Hepatocyte (in vitro differentiated cells): Measurements from ENCODE around the gene HTR2C. TPM values are rescaled to one million over a fixed set of nuclear protein-coding genes. Genes with fewer than 3 reads are reported as not detected.

Source experiments
- DNase-seq: peaks from one replicate; pipeline ENCODE4 v3.0.0-alpha.2; 2016; ENCODE audit warnings: low spot score
- H2AFZ ChIP-seq: fragments of 200-600 bp; sonication (generic); 2 replicates; pipeline ENCODE4 v1.6.0; 2016; ENCODE audit warnings: antibody characterized with exemption, mild to moderate bottlenecking
- H3K27ac ChIP-seq: fragments of 200-600 bp; sonication (generic); 2 replicates; pipeline ENCODE4 v1.5.1; 2016; ENCODE audit warnings: mild to moderate bottlenecking
- H3K27me3 ChIP-seq: fragments of 200-600 bp; sonication (generic); 2 replicates; pipeline ENCODE4 v1.6.1; 2016
- H3K36me3 ChIP-seq: fragments of 200-600 bp; sonication (generic); replicated peaks from 2 replicates; pipeline ENCODE4 v1.5.1; 2016; ENCODE audit warnings: low read depth; ENCODE audit not compliant: insufficient read depth
- H3K4me1 ChIP-seq: fragments of 200-600 bp; sonication (generic); 2 replicates; pipeline ENCODE4 v1.5.1; 2016; ENCODE audit warnings: mild to moderate bottlenecking, moderate library complexity; ENCODE audit not compliant: insufficient read depth
- H3K4me2 ChIP-seq: fragments of 200-600 bp; sonication (generic); 2 replicates; pipeline ENCODE4 v1.6.0; 2016
- H3K4me3 ChIP-seq: fragments of 200-600 bp; sonication (generic); 2 replicates; pipeline ENCODE4 v1.5.1; 2016; ENCODE audit warnings: mild to moderate bottlenecking
- H3K79me2 ChIP-seq: fragments of 200-600 bp; sonication (generic); 2 replicates; pipeline ENCODE4 v1.6.0; 2017; ENCODE audit warnings: mild to moderate bottlenecking
- H3K9me2 ChIP-seq: fragments of 200-600 bp; sonication (generic); replicated peaks from 2 replicates; pipeline ENCODE4 v1.6.0; 2017; ENCODE audit warnings: mild to moderate bottlenecking; ENCODE audit not compliant: insufficient read depth
- H3K9me3 ChIP-seq: fragments of 200-600 bp; sonication (generic); 2 replicates; pipeline ENCODE4 v1.5.1; 2016; ENCODE audit warnings: low read depth, mild to moderate bottlenecking
- H4K20me1 ChIP-seq: fragments of 200-600 bp; sonication (generic); 2 replicates; pipeline ENCODE4 v1.6.0; 2016; ENCODE audit warnings: mild to moderate bottlenecking; ENCODE audit not compliant: insufficient read depth, poor library complexity, severe bottlenecking
- EZH2 ChIP-seq: fragments of 200-600 bp; sonication (generic); IDR thresholded peaks from 2 replicates; pipeline ENCODE4 v1.6.1; 2016; ENCODE audit warnings: antibody characterized with exemption, mild to moderate bottlenecking, borderline replicate concordance
- EZH2phosphoT487 ChIP-seq: fragments of 200-600 bp; sonication (generic); IDR thresholded peaks from one replicate; pipeline ENCODE4 v1.6.1; 2018; ENCODE audit warnings: antibody characterized with exemption, mild to moderate bottlenecking, low read depth, moderate library complexity; ENCODE audit not compliant: unreplicated experiment, severe bottlenecking
- whole genome bisulfite sequencing: methylation state at CpG from one replicate; pipeline ENCODE4 v1.1.6; 2016; ENCODE audit warnings: low lambda C conversion rate; ENCODE audit errors: missing lambda C conversion rate; 5-methylcytosine and 5-hydroxymethylcytosine counted together
- polyA plus RNA-seq: library from polyadenylated mRNA; unstranded; fragments of >200 nt; fragmentation: Nextera tagmentation; extraction: Ambion mirVana; gene quantifications from 2 replicates; pipeline ENCODE4 v1.2.1, GENCODE V29; 2016
- total RNA-seq: library from RNA; depleted of rRNA; stranded (reverse); fragments of >200 nt; gene quantifications from 2 replicates; pipeline ENCODE4 v1.2.3, GENCODE V29; 2014
- TF ChIP-seq, protein P1 (sequence below): fragments of 200-600 bp; sonication (generic); IDR thresholded peaks from 2 replicates; pipeline ENCODE4 v1.5.1; 2016; ENCODE audit warnings: antibody characterized with exemption, mild to moderate bottlenecking; ENCODE audit not compliant: poor library complexity

The HTR2C gene
- total and polyA plus RNA-seq, 2 experiments from 2014 or later = 0.27 TPM; not detected in 1

DNA sequence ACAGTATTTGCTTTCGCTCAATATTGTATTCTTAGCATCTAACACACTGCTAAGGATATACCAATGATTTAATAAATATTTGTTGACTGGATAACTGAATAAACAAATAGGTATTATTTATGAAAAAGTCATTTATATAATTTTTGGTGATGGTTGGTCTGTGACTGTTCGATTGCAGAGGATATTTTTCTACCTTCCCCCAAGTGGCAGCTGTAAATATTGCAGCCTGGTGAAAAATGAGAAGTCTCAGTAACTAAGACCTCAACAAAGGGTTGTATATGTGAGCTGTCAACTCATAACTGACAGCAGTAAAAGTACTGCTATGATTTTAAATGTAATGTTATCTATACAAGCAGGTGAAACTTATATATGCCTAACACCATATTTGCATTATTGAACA, 36.0 kb downstream of the HTR2C start:
- Histone ChIP-seq H3K79me2 (no peaks in the 10 kb centered on the region), H3K4me1 (no peaks in the 10 kb centered on the region), H3K9me3 (no peaks in the 10 kb centered on the region), H3K36me3 (no peaks in the 10 kb centered on the region), H3K9me2 (no peaks in the 10 kb centered on the region), H4K20me1 (no peaks in the 10 kb centered on the region), H2AFZ (no peak overlapping the region), H3K4me3 (no peak overlapping the region), H3K27me3 (no peaks in the 10 kb centered on the region), H3K27ac (no peak overlapping the region), H3K4me2 (no peak overlapping the region)
- DNase-seq = peak; percentile 18
- TF ChIP-seq, protein P1, sequence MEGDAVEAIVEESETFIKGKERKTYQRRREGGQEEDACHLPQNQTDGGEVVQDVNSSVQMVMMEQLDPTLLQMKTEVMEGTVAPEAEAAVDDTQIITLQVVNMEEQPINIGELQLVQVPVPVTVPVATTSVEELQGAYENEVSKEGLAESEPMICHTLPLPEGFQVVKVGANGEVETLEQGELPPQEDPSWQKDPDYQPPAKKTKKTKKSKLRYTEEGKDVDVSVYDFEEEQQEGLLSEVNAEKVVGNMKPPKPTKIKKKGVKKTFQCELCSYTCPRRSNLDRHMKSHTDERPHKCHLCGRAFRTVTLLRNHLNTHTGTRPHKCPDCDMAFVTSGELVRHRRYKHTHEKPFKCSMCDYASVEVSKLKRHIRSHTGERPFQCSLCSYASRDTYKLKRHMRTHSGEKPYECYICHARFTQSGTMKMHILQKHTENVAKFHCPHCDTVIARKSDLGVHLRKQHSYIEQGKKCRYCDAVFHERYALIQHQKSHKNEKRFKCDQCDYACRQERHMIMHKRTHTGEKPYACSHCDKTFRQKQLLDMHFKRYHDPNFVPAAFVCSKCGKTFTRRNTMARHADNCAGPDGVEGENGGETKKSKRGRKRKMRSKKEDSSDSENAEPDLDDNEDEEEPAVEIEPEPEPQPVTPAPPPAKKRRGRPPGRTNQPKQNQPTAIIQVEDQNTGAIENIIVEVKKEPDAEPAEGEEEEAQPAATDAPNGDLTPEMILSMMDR = peak; percentile 49
- TF ChIP-seq EZH2phosphoT487 (no peak), EZH2 (no peak)
- WGBS = 57% methylated on average over 2 of the region's 2 CpGs

DNA sequence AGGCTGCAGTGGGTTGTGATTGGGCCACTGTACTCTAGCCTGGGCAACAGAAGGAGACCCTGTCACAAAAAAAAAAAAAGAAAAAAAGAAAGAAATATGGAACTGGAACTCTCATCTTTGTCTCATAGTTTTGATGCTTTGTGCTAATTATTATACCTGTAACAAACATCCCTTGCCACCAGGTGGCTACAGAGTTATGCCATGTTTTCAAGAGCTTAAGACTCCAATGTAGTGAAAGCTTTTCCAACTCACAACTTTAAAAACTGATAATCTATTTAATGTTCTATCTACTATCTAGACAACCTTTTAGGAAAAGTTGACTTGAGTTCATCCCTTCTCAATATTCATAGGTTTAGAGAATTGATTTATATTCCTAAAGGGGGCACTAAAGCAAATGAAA, 42.4 kb downstream of the HTR2C start:
- Histone ChIP-seq H3K4me3 (no peak overlapping the region), H4K20me1 (no peaks in the 10 kb centered on the region), H3K4me1 (no peaks in the 10 kb centered on the region), H3K27me3 (no peaks in the 10 kb centered on the region), H3K9me3 (no peaks in the 10 kb centered on the region), H3K4me2 (no peak overlapping the region), H3K79me2 (no peaks in the 10 kb centered on the region), H3K36me3 (no peaks in the 10 kb centered on the region), H3K27ac (no peak overlapping the region), H3K9me2 (no peaks in the 10 kb centered on the region), H2AFZ (no peak overlapping the region)
- TF ChIP-seq, protein P1 = peak; percentile 53
- no peak for TF ChIP-seq EZH2
- peak; percentile 55 for DNase-seq

DNA sequence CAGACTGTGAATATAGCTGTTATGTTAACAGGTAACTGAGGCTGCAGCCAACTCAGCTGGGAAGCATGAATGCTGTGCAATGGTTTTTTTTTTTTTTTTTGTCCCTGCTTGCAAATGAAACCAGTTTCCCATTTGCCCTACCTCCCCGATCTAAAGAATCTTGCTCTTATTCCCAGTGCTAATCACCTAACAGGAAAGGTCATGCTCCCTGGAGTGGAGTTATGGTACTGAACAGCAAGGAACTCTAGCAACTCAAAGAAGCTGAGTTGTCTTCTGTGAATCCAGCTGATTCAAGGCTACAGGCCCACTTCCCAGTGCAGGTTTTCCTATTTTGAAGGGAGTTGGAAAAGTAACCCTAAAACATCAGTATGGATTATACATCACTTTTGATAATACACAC, 52.1 kb downstream of the HTR2C start:
- no peak for DNase-seq
- TF ChIP-seq, protein P1 = no peak
- TF ChIP-seq EZH2 (no peak), EZH2phosphoT487 (no peak)
- no peak overlapping the region for H2AFZ ChIP-seq
- H3K4me1 ChIP-seq = no peaks in the 10 kb centered on the region
- no peaks in the 10 kb centered on the region for H3K9me3 ChIP-seq
- no peaks in the 10 kb centered on the region for H3K79me2 ChIP-seq
- no peaks in the 10 kb centered on the region for H4K20me1 ChIP-seq
- H3K4me2 ChIP-seq = no peak overlapping the region
- H3K27ac ChIP-seq = no peak overlapping the region
- 33% methylated on average over 1 of the region's 1 CpG for WGBS
- no peaks in the 10 kb centered on the region for H3K36me3 ChIP-seq
- H3K27me3 ChIP-seq = no peaks in the 10 kb centered on the region
- no peak overlapping the region for H3K4me3 ChIP-seq
- H3K9me2 ChIP-seq = no peaks in the 10 kb centered on the region

DNA sequence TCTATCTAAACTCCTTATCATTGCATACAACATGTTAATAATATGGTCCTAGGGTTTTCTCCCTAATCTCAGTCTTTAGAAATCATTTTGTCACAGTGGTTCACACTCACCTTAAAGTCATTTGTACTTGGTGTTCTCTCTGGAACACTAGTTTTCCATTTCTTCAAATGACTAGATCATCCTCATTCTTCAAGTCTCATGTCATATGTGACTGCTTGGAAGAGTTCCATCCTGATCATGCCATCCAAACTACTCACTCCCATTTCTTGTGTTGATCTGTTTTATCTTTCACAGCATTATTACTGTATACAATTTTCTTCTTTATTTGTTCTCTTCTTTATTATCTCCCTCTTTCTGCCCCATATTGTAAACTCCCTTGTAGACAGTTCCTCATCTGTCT, 66.5 kb downstream of the HTR2C start:
- H3K4me2 ChIP-seq = no peak overlapping the region
- H3K79me2 ChIP-seq = no peaks in the 10 kb centered on the region
- no peaks in the 10 kb centered on the region for H3K4me1 ChIP-seq
- no peak overlapping the region for H3K4me3 ChIP-seq
- H3K36me3 ChIP-seq = no peaks in the 10 kb centered on the region
- H3K27ac ChIP-seq = no peak overlapping the region
- DNase-seq = no peak
- H4K20me1 ChIP-seq = no peaks in the 10 kb centered on the region
- H3K9me3 ChIP-seq = no peaks in the 10 kb centered on the region
- no peaks in the 10 kb centered on the region for H3K27me3 ChIP-seq
- no peaks in the 10 kb centered on the region for H3K9me2 ChIP-seq
- H2AFZ ChIP-seq = no peak overlapping the region
- TF ChIP-seq EZH2phosphoT487 = no peak
- TF ChIP-seq EZH2 = no peak
- TF ChIP-seq, protein P1 = no peak
